OCI-LY1 (cell line): ENCODE measurements around the gene NKX2-2.

ENCODE experiments used
- CTCF ChIP-seq: fragments of 200-600 bp; sonication (generic), shearing (Covaris generic); IDR thresholded peaks from 2 replicates; pipeline ENCODE4 v1.5.1; 2017; ENCODE audit warnings: mild to moderate bottlenecking, antibody characterized with exemption, low read length, moderate library complexity, mixed read lengths
- EZH2 ChIP-seq: fragments of 200-600 bp; sonication (generic), shearing (Covaris generic); IDR thresholded peaks from 2 replicates; pipeline ENCODE4 v1.8.0; 2017; ENCODE audit warnings: borderline replicate concordance, mixed run types, mild to moderate bottlenecking, antibody characterized with exemption, low read length, moderate library complexity, mixed read lengths

DNA sequence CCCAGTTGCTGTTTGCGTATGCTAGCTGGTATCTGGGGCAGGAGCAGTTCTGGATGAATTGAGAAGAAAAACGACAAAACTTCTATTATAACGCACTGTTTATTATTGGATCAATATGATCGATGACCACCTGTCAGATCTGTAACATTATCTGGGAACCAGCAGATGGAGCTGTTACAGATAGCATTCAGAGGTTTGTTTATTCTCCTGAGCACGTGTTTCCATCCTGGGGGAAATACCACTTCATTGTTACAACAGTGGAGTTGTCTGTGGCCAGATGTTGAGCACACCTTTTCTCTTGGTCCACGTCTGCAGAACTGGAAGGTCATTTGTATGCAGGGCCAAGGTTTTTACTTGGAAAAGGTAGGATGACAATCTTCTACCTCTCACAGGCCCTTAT is 16.0 kb upstream of the NKX2-2 start:
- TF ChIP-seq EZH2 (no peak), CTCF (peak; percentile 70)
